A673 (cell line): ENCODE data around the gene TENM3. TPM values are rescaled to one million over a fixed set of nuclear protein-coding genes. Genes with fewer than 3 reads are reported as not detected.

Experiments used
- BruUV-seq: library from RNA; stranded (reverse); fragments of 400-500 nt; replicated peaks from 2 replicates; lab custom pipeline; 2021; lab: Mats Ljungman, UMichigan
- CTCF ChIA-PET: fragments of 300-600 bp; sonication (Branson Sonifier 250); formaldehyde crosslinking; loops from one replicate; lab custom pipeline; 2022; ENCODE audit warnings: antibody characterized with exemption; lab: Charles Lee
- POLR2A ChIA-PET: fragments of 300-600 bp; sonication (Branson Sonifier 250); formaldehyde crosslinking; loops from one replicate; lab custom pipeline; 2022; ENCODE audit warnings: antibody characterized with exemption; ENCODE audit not compliant: low non-redundant PET; lab: Charles Lee
- DNase-seq: peaks from one replicate; pipeline ENCODE4 v3.0.0-alpha.2; 2015; ENCODE audit warnings: low spot score
- H3K27ac ChIP-seq: fragments of 200-600 bp; sonication (generic); 2 replicates; pipeline ENCODE4 v1.5.1; 2016; ENCODE audit warnings: mixed run types, low read depth, mild to moderate bottlenecking, mixed read lengths, antibody characterized with exemption, low read length; ENCODE audit not compliant: poor library complexity, severe bottlenecking
- H3K27me3 ChIP-seq: fragments of 200-600 bp; sonication (generic); replicated peaks from 2 replicates; pipeline ENCODE4 v1.6.1; 2017; ENCODE audit warnings: mixed run types, low read depth, mild to moderate bottlenecking, mixed read lengths, antibody characterized with exemption, low read length; ENCODE audit not compliant: insufficient read depth, poor library complexity
- H3K36me3 ChIP-seq: fragments of 200-600 bp; sonication (generic); 2 replicates; pipeline ENCODE4 v1.6.1; 2016; ENCODE audit warnings: mixed run types, mild to moderate bottlenecking, mixed read lengths, antibody characterized with exemption, low read length; ENCODE audit not compliant: insufficient read depth, poor library complexity, severe bottlenecking
- H3K4me1 ChIP-seq: fragments of 200-600 bp; sonication (generic); 2 replicates; pipeline ENCODE4 v1.6.1; 2017; ENCODE audit warnings: mixed run types, mild to moderate bottlenecking, mixed read lengths, antibody characterized with exemption, low read length; ENCODE audit not compliant: insufficient read depth, poor library complexity, severe bottlenecking
- H3K4me3 ChIP-seq: fragments of 200-600 bp; sonication (generic); 2 replicates; pipeline ENCODE4 v1.5.1; 2016; ENCODE audit warnings: low read depth, mixed run types, mild to moderate bottlenecking, mixed read lengths, low read length; ENCODE audit not compliant: poor library complexity, severe bottlenecking
- H3K9me3 ChIP-seq: fragments of 200-600 bp; sonication (generic); 2 replicates; pipeline ENCODE4 v1.6.1; 2016; ENCODE audit warnings: mixed run types, low read depth, mild to moderate bottlenecking, mixed read lengths, antibody characterized with exemption, low read length; ENCODE audit not compliant: poor library complexity, severe bottlenecking
- EZH2 ChIP-seq: fragments of 200-600 bp; sonication (generic); IDR thresholded peaks from 2 replicates; pipeline ENCODE4 v1.6.1; 2017; ENCODE audit warnings: borderline replicate concordance, low read depth, mild to moderate bottlenecking, mixed read lengths, antibody characterized with exemption, low read length; ENCODE audit not compliant: poor library complexity, severe bottlenecking
- intact Hi-C: fragments of 100-400 bp; cut with micrococcal nuclease; formaldehyde crosslinking; loops from one replicate; pipeline ENCODE4 v1.10.0; 2022; ENCODE audit not compliant: unreplicated experiment
- total RNA-seq: library from RNA; stranded (reverse); gene quantifications from 2 replicates; pipeline ENCODE4 v1.2.3, GENCODE V29; 2021
- TF ChIP-seq, protein P1 (sequence below): fragments of 300-800, 200-600 bp; sonication (generic); conservative IDR thresholded peaks from 2 replicates; pipeline ENCODE4 v1.5.1; 2017; ENCODE audit warnings: low read depth, mild to moderate bottlenecking, antibody characterized with exemption, low read length, moderate library complexity, mixed read lengths

The TENM3 gene
- total RNA-seq, 1 experiment from 2014 or later: 26.4 TPM

DNA sequence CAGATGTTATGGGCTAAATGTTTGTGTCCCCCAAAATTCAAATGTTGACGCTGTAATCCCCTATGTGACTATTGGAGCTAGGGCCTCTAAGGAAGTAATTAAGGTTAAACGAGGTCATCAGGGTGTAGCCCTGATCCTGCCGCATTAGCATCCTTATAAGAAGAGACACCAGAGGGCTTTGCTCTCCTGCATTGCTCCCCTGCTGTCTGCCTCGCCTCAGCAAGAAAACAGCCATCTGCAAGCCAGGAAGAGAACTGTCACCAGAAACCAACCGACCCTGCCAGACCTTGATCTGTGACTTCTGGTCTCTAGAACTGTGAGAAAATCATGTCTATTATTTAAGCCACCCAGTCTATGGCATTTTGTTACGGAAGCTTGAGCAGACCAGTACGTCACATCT, 342.1 kb downstream of the TENM3 start:
- intact Hi-C loops: no loop called here
- BruUV-seq: no TSS peak
- ChIA-PET CTCF (no interaction called here), POLR2A (no interaction called here)
- peaks cover 6% of the 10 kb centered on the region for H3K9me3 ChIP-seq
- DNase-seq: no peak
- no peaks in the 10 kb centered on the region for H3K27me3 ChIP-seq
- no peak overlapping the region for H3K27ac ChIP-seq
- H3K36me3 ChIP-seq: no peaks in the 10 kb centered on the region
- no peak overlapping the region for H3K4me3 ChIP-seq
- no peaks in the 10 kb centered on the region for H3K4me1 ChIP-seq
- no peak for TF ChIP-seq EZH2
- TF ChIP-seq, protein P1, sequence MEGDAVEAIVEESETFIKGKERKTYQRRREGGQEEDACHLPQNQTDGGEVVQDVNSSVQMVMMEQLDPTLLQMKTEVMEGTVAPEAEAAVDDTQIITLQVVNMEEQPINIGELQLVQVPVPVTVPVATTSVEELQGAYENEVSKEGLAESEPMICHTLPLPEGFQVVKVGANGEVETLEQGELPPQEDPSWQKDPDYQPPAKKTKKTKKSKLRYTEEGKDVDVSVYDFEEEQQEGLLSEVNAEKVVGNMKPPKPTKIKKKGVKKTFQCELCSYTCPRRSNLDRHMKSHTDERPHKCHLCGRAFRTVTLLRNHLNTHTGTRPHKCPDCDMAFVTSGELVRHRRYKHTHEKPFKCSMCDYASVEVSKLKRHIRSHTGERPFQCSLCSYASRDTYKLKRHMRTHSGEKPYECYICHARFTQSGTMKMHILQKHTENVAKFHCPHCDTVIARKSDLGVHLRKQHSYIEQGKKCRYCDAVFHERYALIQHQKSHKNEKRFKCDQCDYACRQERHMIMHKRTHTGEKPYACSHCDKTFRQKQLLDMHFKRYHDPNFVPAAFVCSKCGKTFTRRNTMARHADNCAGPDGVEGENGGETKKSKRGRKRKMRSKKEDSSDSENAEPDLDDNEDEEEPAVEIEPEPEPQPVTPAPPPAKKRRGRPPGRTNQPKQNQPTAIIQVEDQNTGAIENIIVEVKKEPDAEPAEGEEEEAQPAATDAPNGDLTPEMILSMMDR: no peak

DNA sequence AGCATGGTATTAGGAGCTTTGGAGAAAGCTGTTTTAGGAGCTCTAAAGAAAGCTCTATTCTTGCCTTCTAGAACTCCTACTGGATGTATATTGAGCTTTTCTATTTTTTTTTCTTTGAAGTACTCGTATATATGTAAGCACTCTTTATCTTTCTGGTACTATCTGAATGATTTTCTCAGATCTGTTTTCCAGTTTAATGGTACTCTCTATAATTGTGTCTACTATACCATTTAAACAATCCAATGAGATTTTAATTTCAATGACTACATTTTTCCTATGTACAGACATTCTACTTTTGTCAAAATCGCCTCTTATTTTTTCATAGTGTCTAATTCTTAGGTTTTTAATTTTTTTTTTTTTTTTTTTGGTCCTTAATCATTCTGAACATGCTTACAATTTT, 345.9 kb downstream of the TENM3 start:
- H3K9me3 ChIP-seq: peaks cover 6% of the 10 kb centered on the region
- H3K27ac ChIP-seq: no peak overlapping the region
- H3K27me3 ChIP-seq: no peaks in the 10 kb centered on the region
- TF ChIP-seq EZH2: no peak
- TF ChIP-seq, protein P1: no peak
- H3K4me3 ChIP-seq: no peak overlapping the region
- no peak for DNase-seq
- ChIA-PET POLR2A (no interaction called here), CTCF (no interaction called here)
- intact Hi-C loops: no loop called here
- no peaks in the 10 kb centered on the region for H3K36me3 ChIP-seq
- BruUV-seq: no TSS peak
- no peaks in the 10 kb centered on the region for H3K4me1 ChIP-seq

DNA sequence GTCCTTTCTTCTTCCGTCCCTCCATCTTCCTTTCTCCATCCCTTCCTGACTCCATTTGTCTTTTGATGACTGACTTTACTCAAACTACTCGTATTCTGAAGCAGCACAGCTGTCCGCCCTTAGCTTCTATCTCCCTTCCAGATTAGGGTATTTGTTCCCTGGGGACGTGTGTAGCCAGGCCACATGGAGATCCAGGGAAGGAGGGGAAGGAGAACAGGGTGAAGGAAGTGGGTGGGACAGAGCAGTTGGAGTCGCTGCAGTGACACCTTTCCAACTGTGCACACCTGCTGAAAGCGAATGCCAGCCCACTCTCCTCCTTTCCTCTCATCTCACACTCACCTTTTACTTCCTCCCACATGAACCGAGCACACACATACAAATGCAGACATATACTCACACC, 350.2 kb downstream of the TENM3 start:
- no peaks in the 10 kb centered on the region for H3K4me1 ChIP-seq
- no peaks in the 10 kb centered on the region for H3K36me3 ChIP-seq
- intact Hi-C loops: no loop called here
- H3K27me3 ChIP-seq: no peaks in the 10 kb centered on the region
- peaks cover 6% of the 10 kb centered on the region for H3K9me3 ChIP-seq
- POLR2A ChIA-PET: no interaction called here
- DNase-seq: no peak
- H3K27ac ChIP-seq: no peak overlapping the region
- no TSS peak for BruUV-seq
- no peak overlapping the region for H3K4me3 ChIP-seq
- TF ChIP-seq, protein P1: no peak
- TF ChIP-seq EZH2: no peak
- CTCF ChIA-PET: no interaction called here
